Keratinocyte (primary cell): ENCODE data around the gene ANO10. TPM values are rescaled to one million over a fixed set of nuclear protein-coding genes. Genes with fewer than 3 reads are reported as not detected.
"Not testable (repeated sequence)": the region's sequence is repeated elsewhere in the genome, so short reads cannot be mapped to it uniquely, and the experiment has no call there.

Experiments
- DNase-seq: peaks from one replicate; pipeline ENCODE4 v3.0.0-alpha.2; 2011; ENCODE audit warnings: low read depth, missing footprints, low spot score
- FAIRE-seq: peaks from 2 replicates; lab custom pipeline; 2011; peaks lifted over from hg19 to GRCh38; lab: Jason Lieb, UNC
- H2AFZ ChIP-seq: 2 replicates; pipeline ENCODE4 v1.6.0; 2012; ENCODE audit warnings: low read length, control low read depth, inconsistent platforms; ENCODE audit not compliant: control insufficient read depth
- H3K27ac ChIP-seq: 2 replicates; pipeline ENCODE4 v1.5.1; 2011; ENCODE audit warnings: low read length; ENCODE audit not compliant: control insufficient read depth, insufficient read depth
- H3K27me3 ChIP-seq: 3 replicates; pipeline ENCODE4 v1.6.0; 2011; ENCODE audit warnings: low read length; ENCODE audit not compliant: control insufficient read depth, insufficient read depth; ENCODE audit errors: extremely low read depth
- H3K36me3 ChIP-seq, 2 experiments: 2 replicates in 1 of 2; 3 replicates in 1 of 2; pipeline ENCODE4 v1.5.1; 2011; ENCODE audit warnings: low read length in 2 of 2, mild to moderate bottlenecking in 1 of 2; ENCODE audit not compliant: control insufficient read depth in 2 of 2, insufficient read depth in 2 of 2; ENCODE audit errors: extremely low read depth in 1 of 2
- H3K4me1 ChIP-seq: 3 replicates; pipeline ENCODE4 v1.5.1; 2011; ENCODE audit warnings: low read length; ENCODE audit not compliant: control insufficient read depth, insufficient read depth; ENCODE audit errors: extremely low read depth
- H3K4me2 ChIP-seq: 3 replicates; pipeline ENCODE4 v1.6.0; 2011; ENCODE audit warnings: low read depth, low read length; ENCODE audit not compliant: control insufficient read depth, insufficient read depth; ENCODE audit errors: extremely low read depth
- H3K4me3 ChIP-seq, 3 experiments: fragments of 200-600 bp in 1 of 3; sonication (generic) in 1 of 3; 2 replicates in 2 of 3; 3 replicates in 1 of 3; pipeline ENCODE4 v1.5.1; 2011 to 2016; ENCODE audit warnings: low read length in 3 of 3, mild to moderate bottlenecking in 3 of 3, control low read depth in 2 of 3, inconsistent platforms in 1 of 3, low read depth in 1 of 3, mixed read lengths in 1 of 3, mixed run types in 1 of 3, moderate library complexity in 1 of 3; ENCODE audit not compliant: control insufficient read depth in 2 of 3, insufficient read depth in 2 of 3; ENCODE audit errors: extremely low read depth in 1 of 3
- H3K79me2 ChIP-seq: 2 replicates; pipeline ENCODE4 v1.6.0; 2012; ENCODE audit warnings: low read length; ENCODE audit not compliant: control insufficient read depth, insufficient read depth
- H3K9ac ChIP-seq: 3 replicates; pipeline ENCODE4 v1.6.0; 2011; ENCODE audit warnings: low read length; ENCODE audit not compliant: control insufficient read depth, insufficient read depth; ENCODE audit errors: extremely low read depth
- H3K9me1 ChIP-seq: 3 replicates; pipeline ENCODE4 v1.6.0; 2011; ENCODE audit warnings: low read length; ENCODE audit not compliant: control insufficient read depth, insufficient read depth; ENCODE audit errors: extremely low read depth
- H3K9me3 ChIP-seq: 2 replicates; pipeline ENCODE4 v1.5.1; 2012; ENCODE audit warnings: low read depth, low read length; ENCODE audit not compliant: control insufficient read depth
- H4K20me1 ChIP-seq: 3 replicates; pipeline ENCODE4 v1.6.0; 2011; ENCODE audit warnings: low read length; ENCODE audit not compliant: control insufficient read depth, insufficient read depth; ENCODE audit errors: extremely low read depth
- CTCF ChIP-seq, 3 experiments: IDR thresholded peaks in 1 of 3; conservative IDR thresholded peaks in 1 of 3; optimal IDR thresholded peaks in 1 of 3; 2 replicates in 2 of 3; 3 replicates in 1 of 3; pipeline versions ENCODE3 to v1.5.1; 2011; ENCODE audit warnings: low read length in 3 of 3, mild to moderate bottlenecking in 3 of 3, moderate library complexity in 2 of 3, control low read depth in 1 of 3, inconsistent platforms in 1 of 3; ENCODE audit not compliant: insufficient read depth in 2 of 3; ENCODE audit errors: extremely low read depth in 1 of 3
- EZH2 ChIP-seq: IDR thresholded peaks from one replicate; pipeline ENCODE4 v1.6.1; 2012; ENCODE audit warnings: inconsistent platforms, mild to moderate bottlenecking, low read length, moderate library complexity
- dilution Hi-C: fragments of 300-500 bp; cut with MboI; formaldehyde crosslinking; loops from one replicate; pipeline ENCODE4 v1.7.0; 2020; ENCODE audit warnings: low sequenced_read_pairs; ENCODE audit not compliant: extremely low pct_ligation_motif_present
- polyA plus RNA-seq, 5 experiments: library from polyadenylated mRNA; depleted of rRNA in 3 of 5; stranded (reverse) in 3 of 5; stranded (forward) in 1 of 5; unstranded in 1 of 5; fragments of >200 nt; gene quantifications; 1 replicate in 1 of 5; 2 replicates in 3 of 5; 3 replicates in 1 of 5; pipeline versions ENCODE4 v1.2.1 to v1.2.3, GENCODE V29; 2011 to 2012; ENCODE audit warnings: missing spikeins in 2 of 5, low read depth in 1 of 5, low replicate concordance in 1 of 5

Gene ANO10
- polyA plus RNA-seq, 1 donor (not counting 4 experiments of a cell fraction or from before 2014, with no cell fraction given): 48.8 TPM

- DNase-seq: no peak
- H3K36me3 ChIP-seq: no peaks in the 10 kb centered on the region
- H3K4me3 ChIP-seq: no peak overlapping the region
- no peak overlapping the region for H3K9ac ChIP-seq
- no peaks in the 10 kb centered on the region for H3K9me1 ChIP-seq
- H3K4me1 ChIP-seq: peaks cover 21% of the 10 kb centered on the region
- no peaks in the 10 kb centered on the region for H3K27me3 ChIP-seq
- H3K27ac ChIP-seq: peak overlapping the region; percentile 54
- dilution Hi-C loops: no loop called here
- no peaks in the 10 kb centered on the region for H3K9me3 ChIP-seq
- H2AFZ ChIP-seq: no peak overlapping the region
- H3K79me2 ChIP-seq: no peaks in the 10 kb centered on the region
- no peak for TF ChIP-seq EZH2
- no peak for TF ChIP-seq CTCF (optimal IDR thresholded peaks at IDR 0.05 in 1 of 3, IDR thresholded peaks at IDR 0.05 in 1 of 3, conservative IDR thresholded peaks at IDR 0.05 in 1 of 3; ENCODE audit: extremely low read depth in 1 of 3, insufficient read depth in 2 of 3, low read length in 3 of 3)
- no peaks in the 10 kb centered on the region for H4K20me1 ChIP-seq
- H3K4me2 ChIP-seq: no peak overlapping the region
- FAIRE-seq: no peak
These were observed 125.0 kb downstream of the ANO10 start for GRCh38 chr3:43496740-43497375.

- H4K20me1 ChIP-seq, H3K9ac ChIP-seq, H3K27me3 ChIP-seq, FAIRE-seq, H3K4me2 ChIP-seq, H3K9me1 ChIP-seq, H3K4me3 ChIP-seq, H3K36me3 ChIP-seq, H2AFZ ChIP-seq, H3K79me2 ChIP-seq, dilution Hi-C loops, DNase-seq, H3K9me3 ChIP-seq, H3K27ac ChIP-seq: not testable (repeated sequence)
- H3K4me1 ChIP-seq: peaks cover 14% of the 10 kb centered on the region
These were observed 128.9 kb downstream of the ANO10 start for GRCh38 chr3:43492932-43493331.

GRCh38 chr3:43491807-43492206, 130.0 kb downstream of the ANO10 start:
- H3K36me3 ChIP-seq, dilution Hi-C loops, H3K9ac ChIP-seq, H3K4me2 ChIP-seq, H3K4me1 ChIP-seq, FAIRE-seq, H2AFZ ChIP-seq, H3K4me3 ChIP-seq, H3K27me3 ChIP-seq, DNase-seq, H4K20me1 ChIP-seq, H3K27ac ChIP-seq, H3K79me2 ChIP-seq, H3K9me1 ChIP-seq, H3K9me3 ChIP-seq: not testable (repeated sequence)
